Measurements from ENCODE around the gene FPR1.

DNA sequence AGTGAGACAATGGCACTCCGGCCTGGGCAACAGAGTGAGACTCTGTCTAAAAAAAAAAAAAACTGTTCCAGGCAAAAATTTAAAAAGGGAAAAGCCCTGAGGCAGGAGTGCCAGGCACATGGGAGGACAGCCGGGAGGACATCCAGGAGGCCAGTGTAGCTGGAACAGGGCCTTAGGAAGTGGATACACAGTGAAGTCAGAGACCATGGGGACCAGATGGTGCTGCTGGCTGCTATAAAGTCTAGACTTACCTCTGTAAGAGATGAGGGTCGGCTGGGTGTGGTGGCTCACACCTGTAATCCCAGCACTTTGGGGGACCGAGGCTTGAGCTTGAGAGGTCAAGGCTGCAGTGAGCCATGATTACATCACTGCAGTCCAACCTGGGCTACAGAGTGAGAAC, 42.9 kb downstream of the FPR1 start:
- TF ChIP-seq, protein P1, sequence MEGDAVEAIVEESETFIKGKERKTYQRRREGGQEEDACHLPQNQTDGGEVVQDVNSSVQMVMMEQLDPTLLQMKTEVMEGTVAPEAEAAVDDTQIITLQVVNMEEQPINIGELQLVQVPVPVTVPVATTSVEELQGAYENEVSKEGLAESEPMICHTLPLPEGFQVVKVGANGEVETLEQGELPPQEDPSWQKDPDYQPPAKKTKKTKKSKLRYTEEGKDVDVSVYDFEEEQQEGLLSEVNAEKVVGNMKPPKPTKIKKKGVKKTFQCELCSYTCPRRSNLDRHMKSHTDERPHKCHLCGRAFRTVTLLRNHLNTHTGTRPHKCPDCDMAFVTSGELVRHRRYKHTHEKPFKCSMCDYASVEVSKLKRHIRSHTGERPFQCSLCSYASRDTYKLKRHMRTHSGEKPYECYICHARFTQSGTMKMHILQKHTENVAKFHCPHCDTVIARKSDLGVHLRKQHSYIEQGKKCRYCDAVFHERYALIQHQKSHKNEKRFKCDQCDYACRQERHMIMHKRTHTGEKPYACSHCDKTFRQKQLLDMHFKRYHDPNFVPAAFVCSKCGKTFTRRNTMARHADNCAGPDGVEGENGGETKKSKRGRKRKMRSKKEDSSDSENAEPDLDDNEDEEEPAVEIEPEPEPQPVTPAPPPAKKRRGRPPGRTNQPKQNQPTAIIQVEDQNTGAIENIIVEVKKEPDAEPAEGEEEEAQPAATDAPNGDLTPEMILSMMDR (IDR thresholded peaks at IDR 0.05; ENCODE audit: low read length): no peak
- no peak for TF ChIP-seq EZH2 (IDR thresholded peaks at IDR 0.05; ENCODE audit: borderline replicate concordance, low read length)
